PC-9 (cell line): Measurements from ENCODE around the gene CUX1. TPM values are rescaled to one million over a fixed set of nuclear protein-coding genes. Genes with fewer than 3 reads are reported as not detected.

Experiments
- BruUV-seq: library from RNA; stranded (reverse); fragments of 400-500 nt; replicated peaks from 2 replicates; lab custom pipeline; 2021; lab: Mats Ljungman, UMichigan
- CTCF ChIA-PET: fragments of 300-600 bp; sonication (Branson Sonifier 250); formaldehyde crosslinking; loops from one replicate; lab custom pipeline; 2022; ENCODE audit warnings: antibody characterized with exemption; lab: Charles Lee
- POLR2A ChIA-PET: fragments of 300-600 bp; sonication (Branson Sonifier 250); formaldehyde crosslinking; loops from one replicate; lab custom pipeline; 2022; ENCODE audit warnings: antibody characterized with exemption; ENCODE audit not compliant: unreplicated experiment; lab: Charles Lee
- DNase-seq, 2 experiments: peaks; one replicate each; pipeline versions ENCODE4 v3.0.0 to v3.0.0-alpha.2; 2015 to 2022; ENCODE audit warnings: mixed read lengths in 1 of 2
- H2AFZ ChIP-seq: fragments of 200-600 bp; sonication (generic); 2 replicates; pipeline ENCODE4 v1.8.1; 2017; ENCODE audit warnings: antibody characterized with exemption
- H3F3A ChIP-seq: fragments of 200-600 bp; sonication (generic); 2 replicates; pipeline ENCODE4 v1.8.1; 2017; ENCODE audit warnings: antibody characterized with exemption, mild to moderate bottlenecking, low read depth; ENCODE audit not compliant: insufficient read depth
- H3K27ac ChIP-seq: fragments of 200-600 bp; sonication (generic); 2 replicates; pipeline ENCODE4 v1.6.1; 2016; ENCODE audit warnings: mixed run types
- H3K27me3 ChIP-seq: fragments of 200-600 bp; sonication (generic); 2 replicates; pipeline ENCODE4 v1.6.1; 2016; ENCODE audit warnings: low read depth, mixed run types; ENCODE audit not compliant: insufficient read depth
- H3K36me3 ChIP-seq: fragments of 200-600 bp; sonication (generic); 2 replicates; pipeline ENCODE4 v1.6.1; 2016; ENCODE audit warnings: low read depth, mixed run types
- H3K4me1 ChIP-seq: fragments of 200-600 bp; sonication (generic); replicated peaks from 2 replicates; pipeline ENCODE4 v1.6.1; 2016; ENCODE audit warnings: mixed run types; ENCODE audit not compliant: insufficient read depth
- H3K4me2 ChIP-seq: fragments of 200-600 bp; sonication (generic); 2 replicates; pipeline ENCODE4 v1.6.1; 2017; ENCODE audit warnings: mixed run types
- H3K4me3 ChIP-seq: fragments of 200-600 bp; sonication (generic); 2 replicates; pipeline ENCODE4 v1.6.1; 2016; ENCODE audit warnings: mixed run types
- H3K79me2 ChIP-seq: fragments of 200-600 bp; sonication (generic); 2 replicates; pipeline ENCODE4 v1.6.1; 2017; ENCODE audit warnings: low read depth, mixed run types
- H3K9me2 ChIP-seq: fragments of 200-600 bp; sonication (generic); 2 replicates; pipeline ENCODE4 v1.8.1; 2017; ENCODE audit warnings: mild to moderate bottlenecking; ENCODE audit not compliant: insufficient read depth
- H3K9me3 ChIP-seq: fragments of 200-600 bp; sonication (generic); 2 replicates; pipeline ENCODE4 v1.8.1; 2016; ENCODE audit warnings: low read depth; ENCODE audit not compliant: insufficient read depth
- H4K20me1 ChIP-seq: fragments of 200-600 bp; sonication (generic); 2 replicates; pipeline ENCODE4 v1.8.1; 2017; ENCODE audit not compliant: insufficient read depth
- CTCF ChIP-seq: fragments of 200-600 bp; sonication (generic); conservative IDR thresholded peaks from 2 replicates; pipeline ENCODE4 v1.6.1; 2017; ENCODE audit warnings: mixed run types, antibody characterized with exemption, mild to moderate bottlenecking, moderate library complexity
- EZH2 ChIP-seq: fragments of 200-600 bp; sonication (generic); IDR thresholded peaks from 2 replicates; pipeline ENCODE4 v1.8.0; 2017; ENCODE audit warnings: antibody characterized with exemption, low read depth
- intact Hi-C: fragments of 100-400 bp; cut with micrococcal nuclease; formaldehyde crosslinking; loops from one replicate; pipeline ENCODE4 v1.10.0; 2022; ENCODE audit not compliant: unreplicated experiment
- total RNA-seq: library from RNA; stranded (reverse); gene quantifications from 2 replicates; pipeline ENCODE4 v1.2.3, GENCODE V29; 2021

CUX1 gene
- total RNA-seq, 1 experiment from 2014 or later = 83.3 TPM

GRCh38 chr7:102064361-102065025, 247.1 kb downstream of the CUX1 start:
- no peak overlapping the region for H2AFZ ChIP-seq

GRCh38 chr7:102065226-102065625, 247.8 kb downstream of the CUX1 start:
- BruUV-seq = no TSS peak

More at GRCh38 chr7:102064361-102065025, 247.1 kb downstream of the CUX1 start:
- TF ChIP-seq EZH2 (no peak), CTCF (no peak)
- H4K20me1 ChIP-seq = peaks cover 20% of the 10 kb centered on the region; the same call in 1 of the 2 replicates
- intact Hi-C loops = loop anchor here (5.0 to 10.0 kb wide), 2 partner anchors 60 to 207 kb away; no protein-coding TSS in a partner anchor
- no peak overlapping the region for H3K4me2 ChIP-seq
- H3K4me1 ChIP-seq = peaks cover 11% of the 10 kb centered on the region
- H3K9me2 ChIP-seq = no peaks in the 10 kb centered on the region
- H3K9me3 ChIP-seq = no peaks in the 10 kb centered on the region
- H3F3A ChIP-seq = peaks cover 8% of the 10 kb centered on the region; the same call in 1 of the 2 replicates
- H3K27me3 ChIP-seq = no peaks in the 10 kb centered on the region
- POLR2A ChIA-PET = interaction anchor here (0.6 to 0.7 kb wide), 3 partner anchors 77 to 238 kb away, joined by 4 to 10 read pairs (median 6); no protein-coding TSS in a partner anchor
- H3K79me2 ChIP-seq = no peaks in the 10 kb centered on the region
- H3K4me3 ChIP-seq = no peak overlapping the region
- no peaks in the 10 kb centered on the region for H3K36me3 ChIP-seq
- CTCF ChIA-PET = interaction anchor here (0.7 kb wide), 1 partner anchor 489 kb away, joined by 3 read pairs; no protein-coding TSS in a partner anchor
- peak overlapping the region; percentile 37; the same call in 1 of the 2 replicates for H3K27ac ChIP-seq
- DNase-seq = peak in 1 of 2 experiments; percentile 66
- BruUV-seq = no TSS peak

GRCh38 chr7:102066476-102066875, 249.1 kb downstream of the CUX1 start:
- TF ChIP-seq EZH2 = no peak
- TF ChIP-seq CTCF = no peak
- Histone ChIP-seq H3K27ac (no peak overlapping the region), H3K4me3 (no peak overlapping the region), H3K9me2 (no peaks in the 10 kb centered on the region), H3K79me2 (no peaks in the 10 kb centered on the region), H3K9me3 (no peaks in the 10 kb centered on the region), H3K4me2 (no peak overlapping the region), H3K4me1 (peaks cover 11% of the 10 kb centered on the region), H2AFZ (no peak overlapping the region), H3K36me3 (no peaks in the 10 kb centered on the region), H4K20me1 (peaks cover 20% of the 10 kb centered on the region; the same call in 1 of the 2 replicates), H3K27me3 (no peaks in the 10 kb centered on the region), H3F3A (peaks cover 8% of the 10 kb centered on the region; the same call in 1 of the 2 replicates)
- CTCF ChIA-PET = no interaction called here
- intact Hi-C loops = loop anchor here (10.0 kb wide), 1 partner anchor 62 kb away; no protein-coding TSS in a partner anchor
- POLR2A ChIA-PET = no interaction called here
- BruUV-seq = no TSS peak
- DNase-seq = no peak

More at GRCh38 chr7:102065226-102065625, 247.8 kb downstream of the CUX1 start:
- Histone ChIP-seq H3K27ac (no peak overlapping the region), H3K79me2 (no peaks in the 10 kb centered on the region), H2AFZ (no peak overlapping the region), H3K4me1 (peaks cover 11% of the 10 kb centered on the region), H3K9me3 (no peaks in the 10 kb centered on the region), H3K4me3 (no peak overlapping the region), H3K4me2 (no peak overlapping the region), H3K36me3 (no peaks in the 10 kb centered on the region), H3K9me2 (no peaks in the 10 kb centered on the region), H3F3A (peaks cover 8% of the 10 kb centered on the region; the same call in 1 of the 2 replicates), H3K27me3 (no peaks in the 10 kb centered on the region), H4K20me1 (peaks cover 20% of the 10 kb centered on the region; the same call in 1 of the 2 replicates)
- no peak for DNase-seq
- ChIA-PET POLR2A (no interaction called here), CTCF (no interaction called here)
- TF ChIP-seq EZH2 = no peak
- no peak for TF ChIP-seq CTCF
- intact Hi-C loops = loop anchor here (10.0 kb wide), 1 partner anchor 60 kb away; no protein-coding TSS in a partner anchor
